Activated T-helper 2 cell treated with anti-CD3 and anti-CD28 coated beads, Interferon-gamma antibody, Interleukin-2, Interleukin-4, amounts not matched to agents 10 μg/mL and 5 μg/mL and 100 μg/mL, durations not matched to agents 14 hours and 24 hours and 36 hours (primary cell): Measurements from ENCODE around the gene REXO1. TPM values are rescaled to one million over a fixed set of nuclear protein-coding genes. Genes with fewer than 3 reads are reported as not detected.

Experiments used
- DNase-seq: peaks from one replicate; pipeline ENCODE4 v3.0.0; 2021; ENCODE audit warnings: low spot score
- H3K27ac Mint-ChIP-seq: one replicate; pipeline ENCODE4 v1.8.0; 2021; ENCODE audit warnings: mixed read lengths
- H3K27me3 Mint-ChIP-seq: one replicate; pipeline ENCODE4 v1.8.0; 2021; ENCODE audit warnings: low read depth, mixed read lengths
- H3K36me3 Mint-ChIP-seq: one replicate; pipeline ENCODE4 v1.8.0; 2021; ENCODE audit warnings: low read depth, mixed read lengths
- H3K4me1 Mint-ChIP-seq: one replicate; pipeline ENCODE4 v1.8.0; 2021; ENCODE audit warnings: low read depth, mixed read lengths
- H3K4me3 Mint-ChIP-seq: one replicate; pipeline ENCODE4 v1.8.0; 2021; ENCODE audit warnings: low read depth, mild to moderate bottlenecking, moderate library complexity, mixed read lengths
- H3K9me3 Mint-ChIP-seq: one replicate; pipeline ENCODE4 v1.8.0; 2021; ENCODE audit warnings: mixed read lengths
- intact Hi-C: fragments of 100-400 bp; cut with micrococcal nuclease; formaldehyde crosslinking; loops from one replicate; pipeline ENCODE4 v1.15.1; 2023
- total RNA-seq: library from RNA; stranded (reverse); gene quantifications from 2 replicates; pipeline ENCODE4 v1.2.3, GENCODE V29; 2022

REXO1 gene
- total RNA-seq, 1 donor from 2014 or later = 55.2 TPM

- H3K4me1 Mint-ChIP-seq = peaks cover 18% of the 10 kb centered on the region
Observed at GRCh38 chr19:1855040-1855827, 7.0 kb upstream of the REXO1 start.

DNA sequence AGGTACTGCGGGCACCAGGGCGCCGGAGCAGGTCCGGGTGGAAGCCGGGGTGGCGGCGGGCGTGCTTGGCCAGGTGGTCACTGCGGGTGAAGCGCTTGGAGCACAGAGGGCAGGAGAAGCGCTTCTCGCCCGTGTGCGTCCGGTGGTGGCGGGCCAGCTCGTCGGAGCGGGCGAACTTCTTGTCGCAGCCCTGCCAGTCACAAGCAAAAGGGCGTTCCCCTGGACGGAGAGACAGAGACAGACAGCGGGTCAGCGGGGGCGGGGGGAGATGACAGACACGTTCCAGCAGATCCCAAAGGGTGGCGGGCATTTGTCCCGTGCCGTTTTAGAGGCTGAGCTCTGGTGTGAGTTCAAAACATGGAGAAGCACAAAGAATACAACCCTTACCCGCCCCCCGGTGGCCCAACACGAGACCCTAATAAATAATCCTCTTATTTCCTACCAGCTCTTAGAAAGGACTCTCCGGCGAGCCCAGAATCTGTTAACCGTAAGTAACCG lies 6.3 kb upstream of the REXO1 start:
- DNase-seq = no peak
- Mint-ChIP-seq H3K4me3 (peak overlapping the region; percentile 76), H3K9me3 (no peaks in the 10 kb centered on the region), H3K27me3 (no peaks in the 10 kb centered on the region), H3K36me3 (peaks cover 10% of the 10 kb centered on the region), H3K4me1 (peaks cover 23% of the 10 kb centered on the region), H3K27ac (peak overlapping the region; percentile 83)
- intact Hi-C loops = loop anchor here (1.0 kb wide), 1 partner anchor 9 kb away; the partner anchor contains the start of gene KLF16

More at GRCh38 chr19:1855040-1855827, 7.0 kb upstream of the REXO1 start:
- peak; percentile 89 for DNase-seq
- H3K36me3 Mint-ChIP-seq = peaks cover 5% of the 10 kb centered on the region
- no peaks in the 10 kb centered on the region for H3K27me3 Mint-ChIP-seq
- peak overlapping the region; percentile 80 for H3K4me3 Mint-ChIP-seq
- intact Hi-C loops = loop anchor here (1.0 kb wide), 1 partner anchor 8 kb away; the partner anchor contains the start of gene KLF16
- no peaks in the 10 kb centered on the region for H3K9me3 Mint-ChIP-seq
- peak overlapping the region; percentile 83 for H3K27ac Mint-ChIP-seq

GRCh38 chr19:1854039-1854541 lies 5.8 kb upstream of the REXO1 start:
- H3K4me3 Mint-ChIP-seq = no peak overlapping the region
- intact Hi-C loops = no loop called here
- H3K4me1 Mint-ChIP-seq = peaks cover 20% of the 10 kb centered on the region
- H3K27me3 Mint-ChIP-seq = no peaks in the 10 kb centered on the region
- DNase-seq = no peak
- no peak overlapping the region for H3K27ac Mint-ChIP-seq
- H3K9me3 Mint-ChIP-seq = no peaks in the 10 kb centered on the region
- peaks cover 10% of the 10 kb centered on the region for H3K36me3 Mint-ChIP-seq

GRCh38 chr19:1853295-1854038 lies 5.2 kb upstream of the REXO1 start:
- H3K9me3 Mint-ChIP-seq = no peaks in the 10 kb centered on the region
- peak overlapping the region; percentile 66 for H3K4me3 Mint-ChIP-seq
- H3K27me3 Mint-ChIP-seq = no peaks in the 10 kb centered on the region
- H3K36me3 Mint-ChIP-seq = peaks cover 10% of the 10 kb centered on the region
- H3K27ac Mint-ChIP-seq = peak overlapping the region; percentile 93
- intact Hi-C loops = no loop called here
- peaks cover 21% of the 10 kb centered on the region for H3K4me1 Mint-ChIP-seq
- peak; percentile 84 for DNase-seq

DNA sequence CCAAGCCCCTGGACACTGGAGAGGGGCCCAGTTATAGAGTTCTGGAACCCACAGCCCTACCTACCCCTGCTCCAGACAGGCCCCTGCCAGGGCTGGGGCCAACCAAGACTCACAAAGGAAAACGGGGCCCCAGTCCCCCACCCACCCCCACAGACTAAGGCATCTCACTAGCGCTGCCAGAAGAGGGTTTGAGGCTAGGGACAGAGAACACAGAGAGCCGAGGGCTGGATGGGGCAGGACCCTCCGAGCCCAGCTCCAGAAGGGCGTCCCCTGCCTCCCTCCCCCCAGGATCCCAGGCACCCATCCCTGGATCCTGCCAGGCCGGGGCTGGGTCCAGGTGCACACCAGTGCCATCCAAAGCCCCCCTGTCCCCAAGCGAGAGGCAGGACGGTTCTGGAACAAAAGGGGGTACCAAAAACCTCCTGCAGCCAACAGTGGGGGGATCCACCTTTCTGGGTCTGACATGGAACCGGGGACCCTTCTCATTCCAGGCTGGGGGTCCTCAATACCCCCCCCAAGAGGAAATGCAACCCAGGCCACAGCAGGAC lies 4.4 kb upstream of the REXO1 start:
- H3K4me3 Mint-ChIP-seq = no peak overlapping the region
- DNase-seq = no peak
- H3K9me3 Mint-ChIP-seq = no peaks in the 10 kb centered on the region
- H3K4me1 Mint-ChIP-seq = peaks cover 21% of the 10 kb centered on the region
- H3K36me3 Mint-ChIP-seq = peaks cover 10% of the 10 kb centered on the region
- intact Hi-C loops = no loop called here
- no peak overlapping the region for H3K27ac Mint-ChIP-seq
- no peaks in the 10 kb centered on the region for H3K27me3 Mint-ChIP-seq

- no peak for DNase-seq
- Mint-ChIP-seq H3K9me3 (no peaks in the 10 kb centered on the region), H3K4me1 (peaks cover 28% of the 10 kb centered on the region), H3K36me3 (peaks cover 16% of the 10 kb centered on the region), H3K4me3 (no peak overlapping the region), H3K27me3 (no peaks in the 10 kb centered on the region), H3K27ac (no peak overlapping the region)
- intact Hi-C loops = no loop called here
Observed at GRCh38 chr19:1851654-1852580, 3.6 kb upstream of the REXO1 start.

GRCh38 chr19:1850809-1851653 lies 2.7 kb upstream of the REXO1 start:
- no peaks in the 10 kb centered on the region for H3K9me3 Mint-ChIP-seq
- H3K4me3 Mint-ChIP-seq = no peak overlapping the region
- DNase-seq = no peak
- no peaks in the 10 kb centered on the region for H3K27me3 Mint-ChIP-seq
- no peak overlapping the region for H3K27ac Mint-ChIP-seq
- H3K4me1 Mint-ChIP-seq = peaks cover 35% of the 10 kb centered on the region
- intact Hi-C loops = no loop called here
- H3K36me3 Mint-ChIP-seq = peaks cover 20% of the 10 kb centered on the region

GRCh38 chr19:1849886-1850398 lies 1.7 kb upstream of the REXO1 start:
- H3K36me3 Mint-ChIP-seq = peaks cover 22% of the 10 kb centered on the region
- peak overlapping the region; percentile 18 for H3K27ac Mint-ChIP-seq
- H3K9me3 Mint-ChIP-seq = no peaks in the 10 kb centered on the region
- H3K27me3 Mint-ChIP-seq = no peaks in the 10 kb centered on the region
- H3K4me1 Mint-ChIP-seq = peaks cover 36% of the 10 kb centered on the region
- intact Hi-C loops = no loop called here
- DNase-seq = no peak
- H3K4me3 Mint-ChIP-seq = no peak overlapping the region

DNA sequence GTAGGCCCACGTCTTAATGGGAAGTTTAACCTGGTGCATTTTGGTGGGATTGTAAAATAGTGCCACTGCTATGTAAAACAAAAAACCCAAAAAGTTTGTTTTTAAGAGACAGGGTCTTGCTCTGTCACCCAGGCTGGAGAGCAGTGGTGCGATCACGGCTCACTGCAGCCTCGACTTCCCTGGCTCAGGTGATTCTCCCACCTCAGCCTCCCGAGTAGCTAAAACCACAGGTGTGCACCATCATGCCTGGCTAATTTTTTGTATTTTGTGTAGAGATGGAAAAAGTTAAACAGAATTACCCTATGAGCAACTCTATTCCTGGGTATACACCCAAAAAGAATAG lies 820 bp upstream of the REXO1 start:
- peak overlapping the region; percentile 64 for H3K4me3 Mint-ChIP-seq
- intact Hi-C loops = no loop called here
- no peaks in the 10 kb centered on the region for H3K9me3 Mint-ChIP-seq
- H3K27ac Mint-ChIP-seq = peak overlapping the region; percentile 69
- H3K27me3 Mint-ChIP-seq = no peaks in the 10 kb centered on the region
- peaks cover 22% of the 10 kb centered on the region for H3K36me3 Mint-ChIP-seq
- no peak for DNase-seq
- H3K4me1 Mint-ChIP-seq = peaks cover 35% of the 10 kb centered on the region

- Mint-ChIP-seq H3K36me3 (peaks cover 17% of the 10 kb centered on the region), H3K27ac (peak overlapping the region; percentile 93), H3K4me1 (peaks cover 29% of the 10 kb centered on the region), H3K27me3 (no peaks in the 10 kb centered on the region), H3K4me3 (peak overlapping the region; percentile 95), H3K9me3 (no peaks in the 10 kb centered on the region)
- no peak for DNase-seq
- intact Hi-C loops = no loop called here
Observed at GRCh38 chr19:1847684-1848398, 442 bp downstream of the REXO1 start.

DNA sequence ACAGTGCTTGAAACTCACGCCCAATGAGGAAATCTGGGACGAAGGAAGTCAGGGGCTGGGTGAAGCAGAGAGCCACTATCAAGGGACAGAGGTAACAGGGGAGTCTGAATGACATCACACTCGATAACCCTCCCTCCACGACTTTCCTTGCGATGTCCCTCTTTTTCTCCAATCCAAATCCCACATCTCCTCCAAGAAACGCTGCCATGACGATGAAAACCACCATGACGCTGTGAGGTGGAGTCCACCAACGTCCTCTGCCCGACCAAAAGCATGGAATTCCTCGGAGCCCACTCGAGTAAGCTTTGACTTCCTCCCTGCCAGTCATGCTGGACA lies 967 bp downstream of the REXO1 start:
- intact Hi-C loops = no loop called here
- peak overlapping the region; percentile 95 for H3K4me3 Mint-ChIP-seq
- no peaks in the 10 kb centered on the region for H3K27me3 Mint-ChIP-seq
- peak overlapping the region; percentile 93 for H3K27ac Mint-ChIP-seq
- peaks cover 17% of the 10 kb centered on the region for H3K36me3 Mint-ChIP-seq
- peaks cover 29% of the 10 kb centered on the region for H3K4me1 Mint-ChIP-seq
- no peak for DNase-seq
- H3K9me3 Mint-ChIP-seq = no peaks in the 10 kb centered on the region
